Measurements from ENCODE around the gene ANGPTL2. TPM values are rescaled to one million over a fixed set of nuclear protein-coding genes. Genes with fewer than 3 reads are reported as not detected.
A peak's percentile ranks its signal among the peaks of the same experiment; 100 is the strongest.

Gene ANGPTL2
- total RNA-seq, 2 experiments from 2014 or later: not detected

DNA sequence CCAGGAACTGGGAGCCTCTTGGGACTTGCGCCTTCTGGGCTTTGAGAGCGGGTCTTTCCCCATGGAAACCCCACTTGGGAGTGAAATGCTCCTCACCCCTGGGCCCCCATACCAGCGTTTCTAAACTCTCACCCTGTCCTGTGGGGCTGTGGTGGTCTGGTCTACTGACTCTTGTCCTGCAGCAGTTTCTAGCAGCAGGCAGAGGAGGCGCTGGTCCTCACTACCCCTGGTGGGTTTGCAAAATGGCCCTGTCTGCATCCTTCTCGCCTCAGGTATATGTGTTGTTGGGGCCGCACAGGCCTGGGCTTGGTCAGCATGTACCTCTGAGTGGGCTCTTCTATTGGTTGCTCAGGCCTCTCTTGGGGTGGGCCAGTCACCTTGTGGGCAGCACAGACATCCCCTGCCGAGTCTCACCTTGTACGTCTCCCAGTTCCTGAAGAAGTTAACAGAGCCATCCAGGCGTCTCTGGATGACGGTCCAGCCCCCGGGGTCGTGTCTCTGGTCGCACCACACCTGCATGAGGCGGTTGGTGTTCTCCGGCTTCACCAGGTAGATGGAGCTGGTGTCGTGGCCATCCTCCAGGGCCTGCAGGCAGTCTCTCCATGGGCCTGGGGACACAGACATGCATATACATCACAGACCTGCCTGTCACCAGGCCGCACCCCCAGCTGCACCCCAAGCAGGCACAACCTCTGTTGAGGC is 29.0 kb downstream of the ANGPTL2 start:
- Mint-ChIP-seq H3K9me3 (ENCODE audit: insufficient read depth) (no peaks in the 10 kb centered on the region), H3K4me3 (no peak overlapping the region), H3K27me3 (ENCODE audit: low read depth) (no peaks in the 10 kb centered on the region), H3K36me3 (ENCODE audit: low read depth) (no peaks in the 10 kb centered on the region), H3K27ac (no peak overlapping the region), H3K4me1 (ENCODE audit: low read depth) (peaks cover 3% of the 10 kb centered on the region)
- POLR2A ChIA-PET: interaction anchor here (0.9 kb wide), 1 partner anchor 37 kb away, joined by 3 read pairs; no protein-coding TSS in a partner anchor
- CTCF ChIA-PET: no interaction called here
- ATAC-seq (no peak), DNase-seq (no peak)

DNA sequence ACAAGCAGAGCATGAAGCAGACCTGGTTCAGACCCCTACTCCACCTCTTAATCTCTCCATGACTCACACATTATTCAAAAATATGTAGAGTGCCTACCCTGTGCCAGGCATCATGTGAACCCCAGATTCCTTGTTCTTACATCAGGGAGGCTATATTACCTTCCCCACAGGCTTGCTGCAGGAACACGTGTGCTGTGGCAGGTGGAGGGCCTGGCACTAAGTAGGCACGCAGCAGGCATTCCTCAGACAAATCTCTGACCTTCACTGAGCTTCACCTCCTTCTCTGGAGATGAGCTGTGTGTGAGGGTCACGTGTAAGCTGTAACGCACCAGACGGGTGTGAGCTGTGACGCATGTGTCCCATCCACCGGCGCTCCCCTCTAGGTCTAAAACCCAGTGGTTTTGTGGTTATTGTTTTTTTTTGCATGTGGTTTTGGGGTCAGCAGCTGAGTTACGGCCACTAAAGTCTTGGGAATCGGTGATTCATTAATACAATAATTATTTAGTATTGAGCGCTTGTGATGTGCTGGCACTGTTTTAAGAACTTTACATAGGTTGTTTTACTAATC is 30.3 kb downstream of the ANGPTL2 start:
- DNase-seq (no peak), ATAC-seq (no peak)
- Mint-ChIP-seq H3K9me3 (ENCODE audit: insufficient read depth) (no peaks in the 10 kb centered on the region), H3K4me3 (no peak overlapping the region), H3K27ac (no peak overlapping the region), H3K36me3 (ENCODE audit: low read depth) (no peaks in the 10 kb centered on the region), H3K27me3 (ENCODE audit: low read depth) (no peaks in the 10 kb centered on the region), H3K4me1 (ENCODE audit: low read depth) (peaks cover 3% of the 10 kb centered on the region)
- POLR2A ChIA-PET: no interaction called here
- CTCF ChIA-PET: no interaction called here

DNA sequence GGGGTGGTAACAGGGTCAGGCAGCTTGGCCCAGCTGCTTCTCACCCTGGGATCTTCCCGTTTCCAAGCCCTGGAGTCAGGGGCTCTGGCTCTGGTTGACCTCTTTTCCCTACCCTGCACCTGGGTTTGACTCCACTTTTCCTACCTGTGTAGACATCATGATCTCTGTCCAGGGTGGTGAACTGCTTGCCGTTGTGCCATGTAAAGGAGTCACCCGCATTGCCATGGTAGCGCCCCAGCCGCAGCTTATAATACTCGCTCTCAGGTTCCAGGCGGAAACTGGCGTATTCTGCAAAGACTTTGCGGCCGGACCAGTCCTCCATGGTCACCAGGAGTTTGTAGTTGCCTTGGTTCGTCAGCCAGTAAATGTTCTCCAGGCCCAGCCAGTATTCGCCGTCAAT is 30.9 kb downstream of the ANGPTL2 start:
- H3K9me3 Mint-ChIP-seq (ENCODE audit: insufficient read depth): no peaks in the 10 kb centered on the region
- peaks cover 3% of the 10 kb centered on the region for H3K4me1 Mint-ChIP-seq (ENCODE audit: low read depth)
- POLR2A ChIA-PET: no interaction called here
- H3K27me3 Mint-ChIP-seq (ENCODE audit: low read depth): no peaks in the 10 kb centered on the region
- CTCF ChIA-PET: no interaction called here
- no peaks in the 10 kb centered on the region for H3K36me3 Mint-ChIP-seq (ENCODE audit: low read depth)
- no peak overlapping the region for H3K4me3 Mint-ChIP-seq
- DNase-seq (no peak), ATAC-seq (no peak)
- no peak overlapping the region for H3K27ac Mint-ChIP-seq

DNA sequence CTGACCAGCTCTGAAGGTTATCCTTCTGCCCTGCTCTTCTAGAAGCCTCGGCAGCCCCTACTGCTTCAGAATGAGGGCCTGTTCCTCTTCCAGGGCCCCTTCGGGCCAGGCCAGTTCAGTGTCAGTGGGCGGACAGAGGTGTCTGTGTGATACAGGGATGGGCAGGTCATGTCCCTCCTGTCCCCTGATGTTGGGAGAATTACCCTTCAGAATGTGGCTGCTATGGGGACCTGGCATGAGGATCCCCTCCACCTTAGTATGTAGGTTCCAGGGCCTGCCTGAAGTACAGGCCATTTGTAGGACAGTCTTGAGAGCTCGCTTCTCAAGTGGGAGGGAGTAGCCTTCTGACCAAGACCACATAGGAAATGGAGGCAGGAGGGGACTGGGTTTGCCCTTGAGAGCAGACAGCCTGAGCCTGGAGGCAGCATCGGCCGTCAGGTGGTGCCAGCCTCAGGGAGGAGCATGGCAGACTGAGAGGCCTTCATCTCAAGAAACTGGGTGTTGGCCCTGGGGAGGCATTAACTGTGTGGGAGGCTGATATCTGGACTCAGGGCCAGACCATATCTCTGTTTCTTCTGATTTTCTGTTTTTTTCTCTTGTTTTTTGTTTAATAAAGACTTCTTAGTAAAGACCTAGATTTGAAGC is 32.0 kb downstream of the ANGPTL2 start:
- Mint-ChIP-seq H3K27ac (no peak overlapping the region), H3K27me3 (ENCODE audit: low read depth) (no peaks in the 10 kb centered on the region), H3K36me3 (ENCODE audit: low read depth) (no peaks in the 10 kb centered on the region), H3K9me3 (ENCODE audit: insufficient read depth) (no peaks in the 10 kb centered on the region), H3K4me3 (no peak overlapping the region), H3K4me1 (ENCODE audit: low read depth) (no peaks in the 10 kb centered on the region)
- DNase-seq: no peak
- ChIA-PET CTCF (no interaction called here), POLR2A (no interaction called here)
- ATAC-seq: no peak

DNA sequence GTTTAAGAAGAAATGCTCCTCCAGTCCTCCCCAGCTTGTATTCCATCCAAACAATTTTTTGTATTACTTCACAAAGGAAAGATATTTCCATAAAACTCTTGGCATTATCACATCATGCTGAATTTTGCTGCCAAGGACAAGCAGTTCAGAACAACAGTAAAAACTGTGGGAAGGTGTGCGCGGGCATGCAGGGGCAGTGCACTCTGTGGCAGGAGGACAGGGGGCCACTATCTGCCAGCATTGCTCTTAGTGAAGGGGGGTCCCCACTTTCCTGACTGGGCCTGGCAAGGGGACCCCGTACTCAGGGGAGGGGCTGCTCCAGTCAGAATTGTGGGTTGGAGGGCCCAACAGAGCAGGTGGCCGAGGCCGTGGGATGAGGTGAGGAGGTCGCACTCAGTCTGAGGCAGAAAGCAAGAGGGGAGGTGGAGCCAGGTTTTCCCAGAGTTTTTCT is 32.8 kb downstream of the ANGPTL2 start:
- Mint-ChIP-seq H3K4me3 (no peak overlapping the region), H3K4me1 (ENCODE audit: low read depth) (peaks cover 2% of the 10 kb centered on the region), H3K9me3 (ENCODE audit: insufficient read depth) (no peaks in the 10 kb centered on the region), H3K27me3 (ENCODE audit: low read depth) (no peaks in the 10 kb centered on the region), H3K36me3 (ENCODE audit: low read depth) (no peaks in the 10 kb centered on the region), H3K27ac (no peak overlapping the region)
- no peak for ATAC-seq
- ChIA-PET POLR2A (no interaction called here), CTCF (no interaction called here)
- DNase-seq: no peak

DNA sequence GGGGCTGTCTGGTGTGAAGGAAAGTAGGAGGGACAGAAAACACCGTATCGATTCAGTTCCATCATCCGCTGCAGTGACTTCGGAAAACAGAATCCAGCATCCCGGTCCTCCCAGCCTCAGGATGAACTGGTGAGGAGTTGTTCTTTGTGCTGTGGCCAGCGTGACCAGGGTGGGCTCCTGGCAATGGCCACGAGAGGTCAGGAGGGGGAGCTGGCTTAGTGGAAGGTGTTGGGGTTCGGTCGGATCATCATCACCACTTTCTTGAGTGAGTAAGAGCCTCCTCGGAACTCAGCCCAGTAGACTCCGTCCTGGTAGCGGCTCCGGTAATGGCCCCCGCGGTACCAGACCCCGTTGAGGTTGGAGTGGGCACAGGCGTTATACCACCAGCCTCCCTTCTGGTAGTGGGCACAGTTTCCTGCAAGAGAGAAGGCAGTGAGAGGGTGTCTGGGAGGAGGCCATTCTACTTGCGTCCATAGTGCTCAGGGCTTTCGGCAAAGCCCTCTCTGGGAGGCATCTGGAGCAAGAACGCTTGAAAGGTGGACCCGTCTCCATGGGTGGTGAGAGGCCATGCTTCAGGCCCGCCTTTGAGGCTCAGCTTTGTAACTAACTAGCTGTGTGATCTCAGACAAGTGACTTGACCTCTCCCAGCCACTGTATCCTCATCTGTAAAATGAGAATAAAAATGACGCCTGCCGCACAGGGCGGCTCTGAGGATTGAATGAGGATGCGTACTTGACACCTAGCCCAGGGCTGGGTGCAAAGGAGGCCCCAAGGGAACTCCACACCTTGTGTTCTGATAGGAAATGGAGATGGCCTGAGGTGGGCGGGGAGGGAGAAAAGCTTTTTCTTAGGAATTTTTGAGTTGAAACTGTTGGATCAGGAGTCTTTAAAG is 33.5 kb downstream of the ANGPTL2 start:
- Mint-ChIP-seq H3K36me3 (ENCODE audit: low read depth) (no peaks in the 10 kb centered on the region), H3K4me3 (no peak overlapping the region), H3K27me3 (ENCODE audit: low read depth) (no peaks in the 10 kb centered on the region), H3K9me3 (ENCODE audit: insufficient read depth) (no peaks in the 10 kb centered on the region), H3K27ac (no peak overlapping the region), H3K4me1 (ENCODE audit: low read depth) (peaks cover 6% of the 10 kb centered on the region)
- CTCF ChIA-PET: no interaction called here
- DNase-seq: no peak
- POLR2A ChIA-PET: no interaction called here
- ATAC-seq: no peak

DNA sequence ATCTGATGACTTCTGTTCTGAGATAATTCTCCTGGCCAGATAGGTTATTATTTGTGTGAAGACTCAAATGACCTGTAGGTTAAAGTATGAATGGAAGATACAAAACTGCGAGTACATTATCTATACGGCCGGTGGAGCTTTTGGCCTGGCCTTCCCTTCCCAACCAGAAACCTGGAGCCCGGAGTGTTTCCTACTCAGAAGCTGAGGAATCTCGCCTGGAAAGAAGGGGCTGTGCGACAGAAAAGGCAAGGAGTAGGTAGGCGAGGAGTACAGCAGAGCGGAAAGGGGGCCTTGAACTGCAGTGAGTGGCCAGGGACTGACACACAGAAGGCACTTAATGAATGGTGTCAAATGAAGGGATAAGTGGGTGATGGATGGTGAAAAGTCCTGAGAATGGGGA is 34.6 kb downstream of the ANGPTL2 start:
- CTCF ChIA-PET: no interaction called here
- Mint-ChIP-seq H3K4me3 (no peak overlapping the region), H3K9me3 (ENCODE audit: insufficient read depth) (no peaks in the 10 kb centered on the region), H3K27ac (no peak overlapping the region), H3K27me3 (ENCODE audit: low read depth) (no peaks in the 10 kb centered on the region), H3K36me3 (ENCODE audit: low read depth) (no peaks in the 10 kb centered on the region), H3K4me1 (ENCODE audit: low read depth) (peaks cover 6% of the 10 kb centered on the region)
- POLR2A ChIA-PET: no interaction called here
- ATAC-seq: no peak
- DNase-seq: no peak

DNA sequence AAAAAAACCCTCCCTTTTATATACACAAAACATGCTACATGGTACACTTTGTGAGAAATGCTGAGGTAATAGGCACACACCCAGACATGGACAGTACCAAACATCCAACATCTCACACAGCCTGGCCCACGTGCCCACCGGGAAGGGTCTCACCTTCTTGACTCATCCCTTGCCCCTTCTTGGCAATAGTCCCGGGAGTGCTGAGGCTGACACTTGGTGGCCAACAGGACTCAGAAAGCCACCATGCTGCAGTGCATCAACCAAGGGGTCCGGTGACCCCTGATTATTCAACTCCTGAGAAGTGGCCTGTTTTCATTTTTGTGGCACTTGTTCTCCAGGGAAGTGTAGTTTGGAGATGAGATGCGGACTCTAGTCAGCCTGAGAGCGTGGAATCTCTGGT is 35.0 kb downstream of the ANGPTL2 start:
- no peaks in the 10 kb centered on the region for H3K27me3 Mint-ChIP-seq (ENCODE audit: low read depth)

DNA sequence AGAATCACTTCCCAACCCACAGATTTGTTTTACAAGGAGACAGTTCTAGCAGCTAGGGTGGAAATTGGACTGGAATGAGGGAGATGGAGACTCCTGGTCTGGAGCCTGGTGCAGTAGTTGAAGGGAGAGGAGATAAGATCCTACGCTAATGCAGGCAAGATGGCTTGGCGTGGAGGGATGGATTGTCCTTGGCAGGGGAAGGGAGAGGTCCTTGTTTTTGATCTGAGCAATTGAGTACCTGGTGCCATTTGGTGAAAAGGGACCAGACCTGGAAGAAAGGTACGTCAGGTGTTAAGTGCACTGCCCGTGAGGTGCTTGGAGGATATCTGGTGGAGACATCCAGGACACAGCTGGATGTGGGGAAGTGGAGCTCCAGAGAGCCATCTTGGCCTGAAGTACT is 35.7 kb downstream of the ANGPTL2 start:
- ATAC-seq (no peak), DNase-seq (no peak)
- Mint-ChIP-seq H3K36me3 (ENCODE audit: low read depth) (no peaks in the 10 kb centered on the region), H3K27me3 (ENCODE audit: low read depth) (no peaks in the 10 kb centered on the region), H3K27ac (no peak overlapping the region), H3K4me1 (ENCODE audit: low read depth) (peaks cover 6% of the 10 kb centered on the region), H3K4me3 (no peak overlapping the region), H3K9me3 (ENCODE audit: insufficient read depth) (no peaks in the 10 kb centered on the region)
- ChIA-PET CTCF (no interaction called here), POLR2A (no interaction called here)

More for the DNA sequence above, 35.0 kb downstream of the ANGPTL2 start:
- H3K9me3 Mint-ChIP-seq (ENCODE audit: insufficient read depth): no peaks in the 10 kb centered on the region
- H3K27ac Mint-ChIP-seq: no peak overlapping the region
- H3K36me3 Mint-ChIP-seq (ENCODE audit: low read depth): no peaks in the 10 kb centered on the region
- ATAC-seq (no peak), DNase-seq (no peak)
- peaks cover 6% of the 10 kb centered on the region for H3K4me1 Mint-ChIP-seq (ENCODE audit: low read depth)
- no peak overlapping the region for H3K4me3 Mint-ChIP-seq
- CTCF ChIA-PET: no interaction called here
- POLR2A ChIA-PET: no interaction called here

DNA sequence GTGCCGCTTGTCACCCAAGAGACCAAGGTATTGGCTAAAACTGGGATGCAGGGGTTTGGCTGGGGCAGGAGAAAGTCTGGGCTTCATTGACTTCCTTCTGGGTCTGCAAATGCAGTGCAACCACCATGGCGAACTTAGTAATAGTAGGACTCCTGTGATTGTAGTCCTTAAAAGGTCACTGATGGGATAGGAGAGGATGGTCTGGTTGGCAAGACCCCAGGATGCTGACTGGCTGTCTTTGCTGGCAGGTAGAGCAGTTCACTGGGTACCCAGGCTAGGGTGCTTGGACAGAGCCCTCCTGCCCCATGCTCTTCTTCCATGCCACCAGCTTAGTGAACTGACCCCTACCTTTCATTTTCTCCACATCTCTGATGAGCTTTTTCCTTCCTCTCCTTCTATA is 37.2 kb downstream of the ANGPTL2 start:
- no peak overlapping the region for H3K4me3 Mint-ChIP-seq
- no peak for ATAC-seq
- H3K36me3 Mint-ChIP-seq (ENCODE audit: low read depth): no peaks in the 10 kb centered on the region
- no peak for DNase-seq
- POLR2A ChIA-PET: no interaction called here
- H3K9me3 Mint-ChIP-seq (ENCODE audit: insufficient read depth): no peaks in the 10 kb centered on the region
- peaks cover 6% of the 10 kb centered on the region for H3K4me1 Mint-ChIP-seq (ENCODE audit: low read depth)
- H3K27ac Mint-ChIP-seq: no peak overlapping the region
- H3K27me3 Mint-ChIP-seq (ENCODE audit: low read depth): no peaks in the 10 kb centered on the region
- CTCF ChIA-PET: interaction anchor here (1.0 to 1.1 kb wide), 2 partner anchors 36 to 120 kb away, joined by 3 read pairs; no protein-coding TSS in a partner anchor

DNA sequence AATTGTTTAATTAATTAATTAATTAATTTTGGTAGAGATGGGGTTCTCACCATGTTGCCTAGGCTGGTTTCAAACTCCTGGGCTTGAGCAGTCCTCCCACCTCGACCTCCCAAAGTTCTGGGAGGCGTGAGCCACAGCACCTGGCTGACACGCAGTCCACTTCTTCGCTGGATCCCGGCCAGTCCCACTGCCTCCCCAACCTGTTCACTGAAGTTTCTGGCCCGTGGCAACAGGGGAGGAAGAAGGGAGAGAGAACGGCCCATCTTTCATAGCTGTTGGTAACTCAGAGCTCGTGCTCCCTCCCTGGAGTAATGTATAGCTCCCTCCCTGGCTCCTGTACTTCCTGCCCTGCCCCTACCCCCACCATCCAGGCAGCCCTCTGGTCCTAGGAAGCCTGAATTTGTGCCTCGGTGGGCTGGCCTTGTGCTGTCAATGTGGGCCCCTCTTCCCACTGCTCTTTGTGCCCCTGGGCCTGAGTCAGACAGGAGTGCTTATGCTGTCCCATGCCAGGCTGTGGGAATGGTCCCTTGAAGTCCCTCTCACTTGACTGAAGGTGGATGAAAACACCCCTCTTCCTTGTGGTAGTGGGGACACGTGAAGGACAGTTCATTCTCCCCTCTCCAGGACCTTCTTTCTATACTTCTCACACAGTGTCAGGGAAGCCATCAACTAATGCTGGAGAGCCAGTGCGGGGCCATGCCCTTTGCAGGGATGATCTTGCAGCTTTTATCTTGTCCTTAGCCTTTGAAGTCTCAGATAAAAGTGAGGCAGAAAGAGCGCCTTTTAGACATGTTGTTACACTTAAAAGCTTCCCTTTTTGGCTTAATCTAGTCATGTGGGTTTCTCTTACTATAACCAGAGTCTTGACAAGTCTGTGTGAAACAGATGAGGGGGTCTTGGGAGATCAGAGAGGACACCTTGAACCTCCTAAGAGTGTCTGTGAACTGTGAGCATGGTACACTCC is 38.1 kb downstream of the ANGPTL2 start:
- Mint-ChIP-seq H3K36me3 (ENCODE audit: low read depth) (no peaks in the 10 kb centered on the region), H3K9me3 (ENCODE audit: insufficient read depth) (no peaks in the 10 kb centered on the region), H3K4me1 (ENCODE audit: low read depth) (peaks cover 6% of the 10 kb centered on the region), H3K27me3 (ENCODE audit: low read depth) (no peaks in the 10 kb centered on the region), H3K27ac (no peak overlapping the region), H3K4me3 (no peak overlapping the region)
- ATAC-seq (peak; percentile 23), DNase-seq (no peak)
- ChIA-PET POLR2A (no interaction called here), CTCF (interaction anchor here (1.0 to 1.1 kb wide), 2 partner anchors 36 to 119 kb away, joined by 3 read pairs; no protein-coding TSS in a partner anchor)
